HG03097 (cell line): Measurements from ENCODE around the gene COG4.
"Not testable (repeated sequence)": the region's sequence is repeated elsewhere in the genome, so short reads cannot be mapped to it uniquely, and the experiment has no call there.

Experiments
- ATAC-seq: cut with Tn5 transposase; IDR thresholded peaks from one replicate; pipeline ENCODE4 v1.9.1; 2021; ENCODE audit not compliant: unreplicated experiment, low FRiP score

The COG4 gene

GRCh38 chr16:70465999-70466804, 57.2 kb downstream of the COG4 start:
- ATAC-seq: no peak

- ATAC-seq: no peak
Measured at GRCh38 chr16:70463235-70463634, 60.1 kb downstream of the COG4 start.

GRCh38 chr16:70460737-70461261, 62.6 kb downstream of the COG4 start:
- no peak for ATAC-seq

- no peak for ATAC-seq
Measured at GRCh38 chr16:70457446-70458166, 65.7 kb downstream of the COG4 start.

- no peak for ATAC-seq
Measured at GRCh38 chr16:70455910-70456309, 67.4 kb downstream of the COG4 start.

- ATAC-seq: peak; percentile 78
Measured at GRCh38 chr16:70454222-70455034, 68.9 kb downstream of the COG4 start, which contains the start of gene FCSK. FCSK (plus strand) TSS chr16:70454595; CDS start chr16:70463191, 8,596 bp downstream.

GRCh38 chr16:70453892-70454221, 69.5 kb downstream of the COG4 start:
- no peak for ATAC-seq

GRCh38 chr16:70453117-70453891, 70.0 kb downstream of the COG4 start:
- no peak for ATAC-seq

GRCh38 chr16:70451004-70451340, 72.4 kb downstream of the COG4 start:
- not testable (repeated sequence) for ATAC-seq

- not testable (repeated sequence) for ATAC-seq
Measured at GRCh38 chr16:70450142-70451003, 73.0 kb downstream of the COG4 start.

- ATAC-seq: no peak
Measured at GRCh38 chr16:70448075-70448474, 75.3 kb downstream of the COG4 start.

GRCh38 chr16:70444249-70445063, 78.9 kb downstream of the COG4 start:
- no peak for ATAC-seq

GRCh38 chr16:70442344-70442743, 81.0 kb downstream of the COG4 start:
- no peak for ATAC-seq

- ATAC-seq: no peak
Measured at GRCh38 chr16:70441406-70441990, 81.9 kb downstream of the COG4 start.

- no peak for ATAC-seq
Measured at GRCh38 chr16:70440009-70440692, 83.2 kb downstream of the COG4 start.

- peak; percentile 71 for ATAC-seq
Measured at GRCh38 chr16:70438969-70439862, 84.1 kb downstream of the COG4 start, which contains the start of gene ST3GAL2. ST3GAL2 (minus strand) TSS chr16:70439100; CDS start chr16:70398530, 40,570 bp downstream.
